22Rv1 (cell line): Measurements from ENCODE around the gene IGF1R.

Experiments used
- H3K27ac ChIP-seq: fragments of 450-650 bp; 2 replicates; pipeline ENCODE4 v1.5.1; 2017
- ZFX ChIP-seq: fragments of 450-650 bp; IDR thresholded peaks from 2 replicates; pipeline ENCODE4 v1.6.1; 2017; ENCODE audit warnings: antibody characterized with exemption, borderline replicate concordance
- TF ChIP-seq, protein P1 (sequence below): fragments of 450-650 bp; IDR thresholded peaks from 2 replicates; pipeline ENCODE4 v1.5.1; 2017; ENCODE audit warnings: mild to moderate bottlenecking

Gene IGF1R

DNA sequence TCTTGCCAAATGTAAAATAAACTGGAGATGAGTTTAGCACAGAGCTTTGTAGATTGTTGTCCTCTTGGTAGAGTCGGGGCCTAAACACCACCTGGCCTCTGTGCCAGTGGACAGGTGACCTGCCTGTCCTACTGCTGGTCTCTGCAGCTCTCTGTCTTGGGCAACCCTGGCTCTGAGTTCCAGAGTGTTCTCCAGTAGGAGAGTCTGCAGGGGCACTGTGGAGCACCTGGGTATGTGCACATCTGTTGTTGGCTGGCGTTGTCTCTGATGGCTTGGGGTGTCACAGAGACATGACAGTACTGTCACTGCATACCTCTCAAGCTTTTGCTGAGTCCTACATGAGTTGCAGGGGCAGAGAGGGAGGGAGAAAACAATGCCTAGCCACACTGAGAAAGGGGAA lies 112.6 kb downstream of the IGF1R start:
- no peak overlapping the region for H3K27ac ChIP-seq
- TF ChIP-seq ZFX: no peak
- TF ChIP-seq, protein P1, sequence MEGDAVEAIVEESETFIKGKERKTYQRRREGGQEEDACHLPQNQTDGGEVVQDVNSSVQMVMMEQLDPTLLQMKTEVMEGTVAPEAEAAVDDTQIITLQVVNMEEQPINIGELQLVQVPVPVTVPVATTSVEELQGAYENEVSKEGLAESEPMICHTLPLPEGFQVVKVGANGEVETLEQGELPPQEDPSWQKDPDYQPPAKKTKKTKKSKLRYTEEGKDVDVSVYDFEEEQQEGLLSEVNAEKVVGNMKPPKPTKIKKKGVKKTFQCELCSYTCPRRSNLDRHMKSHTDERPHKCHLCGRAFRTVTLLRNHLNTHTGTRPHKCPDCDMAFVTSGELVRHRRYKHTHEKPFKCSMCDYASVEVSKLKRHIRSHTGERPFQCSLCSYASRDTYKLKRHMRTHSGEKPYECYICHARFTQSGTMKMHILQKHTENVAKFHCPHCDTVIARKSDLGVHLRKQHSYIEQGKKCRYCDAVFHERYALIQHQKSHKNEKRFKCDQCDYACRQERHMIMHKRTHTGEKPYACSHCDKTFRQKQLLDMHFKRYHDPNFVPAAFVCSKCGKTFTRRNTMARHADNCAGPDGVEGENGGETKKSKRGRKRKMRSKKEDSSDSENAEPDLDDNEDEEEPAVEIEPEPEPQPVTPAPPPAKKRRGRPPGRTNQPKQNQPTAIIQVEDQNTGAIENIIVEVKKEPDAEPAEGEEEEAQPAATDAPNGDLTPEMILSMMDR: no peak

DNA sequence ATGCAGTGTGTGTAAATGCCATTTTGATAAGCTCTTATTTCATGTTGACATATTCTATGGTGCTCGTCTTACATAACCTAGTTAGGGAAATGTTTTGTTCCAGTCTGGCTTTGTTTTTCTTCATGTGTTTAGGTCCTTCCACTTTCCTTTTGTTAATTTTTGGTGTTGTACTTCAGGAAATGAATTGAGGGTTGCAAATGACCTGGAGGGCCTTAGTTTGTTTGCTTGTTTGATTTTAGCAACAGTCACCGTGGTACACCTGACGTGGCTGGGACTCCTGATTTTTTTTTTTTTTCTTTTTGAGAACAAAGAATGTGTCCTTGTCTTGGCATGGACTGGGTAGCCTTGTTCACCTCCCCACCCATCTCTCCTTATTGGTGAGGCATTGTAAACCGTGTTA lies 114.8 kb downstream of the IGF1R start:
- no peak overlapping the region for H3K27ac ChIP-seq
- TF ChIP-seq ZFX: no peak
- TF ChIP-seq, protein P1: no peak

DNA sequence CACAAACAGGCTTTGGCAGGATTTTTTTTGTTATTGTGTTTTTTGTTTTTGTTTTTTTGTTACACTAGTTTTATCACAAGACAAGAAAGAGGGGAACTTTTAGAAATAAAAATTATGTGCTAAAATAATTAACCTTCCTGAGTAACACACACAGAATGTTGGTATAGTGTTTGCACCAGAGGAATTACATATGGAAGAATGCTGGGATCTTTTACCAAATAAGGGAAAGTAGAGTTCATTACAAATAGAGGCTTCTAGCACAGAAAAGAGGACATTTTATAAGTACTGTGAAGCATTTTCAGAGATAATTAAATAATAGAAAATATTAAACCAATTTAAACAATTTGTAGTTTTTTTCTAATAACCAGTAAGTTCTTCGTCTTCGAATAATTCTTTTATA lies 116.0 kb downstream of the IGF1R start:
- H3K27ac ChIP-seq: no peak overlapping the region
- TF ChIP-seq, protein P1: no peak
- TF ChIP-seq ZFX: no peak

DNA sequence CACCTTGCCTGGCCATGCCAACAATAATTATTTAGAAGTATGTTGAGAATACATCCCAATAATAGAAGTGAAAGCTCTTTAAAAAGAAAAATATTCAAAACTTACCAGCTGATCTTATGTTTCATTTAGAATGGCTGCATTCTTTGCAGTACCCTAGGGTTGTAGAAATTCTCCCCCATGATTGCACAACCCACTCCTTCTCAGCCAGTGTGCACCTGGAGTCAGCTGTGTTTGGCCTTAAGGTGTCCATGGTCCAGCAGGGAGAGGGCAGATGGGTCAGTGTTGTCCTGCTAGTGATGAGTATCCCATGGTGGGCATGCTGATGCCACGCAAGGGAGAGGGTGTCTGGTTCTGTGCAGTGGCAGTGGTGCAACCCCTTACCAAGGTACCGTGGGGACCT lies 117.3 kb downstream of the IGF1R start:
- no peak overlapping the region for H3K27ac ChIP-seq
- TF ChIP-seq ZFX: no peak
- TF ChIP-seq, protein P1: no peak

DNA sequence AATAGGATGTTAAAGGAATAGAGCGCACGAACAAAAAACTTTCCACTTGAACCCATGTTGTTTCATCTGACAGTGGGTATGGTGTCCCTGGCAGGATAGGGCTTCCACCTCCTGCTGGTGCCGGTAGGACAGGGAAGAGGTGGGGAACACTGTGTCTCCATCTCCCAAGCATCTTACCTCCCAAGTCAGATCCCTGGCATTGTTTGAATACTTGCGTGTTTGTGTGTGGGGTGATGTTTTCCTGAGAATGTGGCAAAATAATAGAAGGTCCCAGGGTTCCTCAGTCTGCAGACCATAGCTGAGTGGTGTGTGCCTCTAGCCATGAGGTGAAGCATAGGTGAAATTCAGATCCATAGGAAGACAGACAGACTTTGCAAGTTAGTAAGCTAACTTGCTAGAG lies 119.4 kb downstream of the IGF1R start:
- TF ChIP-seq, protein P1: no peak
- TF ChIP-seq ZFX: no peak

DNA sequence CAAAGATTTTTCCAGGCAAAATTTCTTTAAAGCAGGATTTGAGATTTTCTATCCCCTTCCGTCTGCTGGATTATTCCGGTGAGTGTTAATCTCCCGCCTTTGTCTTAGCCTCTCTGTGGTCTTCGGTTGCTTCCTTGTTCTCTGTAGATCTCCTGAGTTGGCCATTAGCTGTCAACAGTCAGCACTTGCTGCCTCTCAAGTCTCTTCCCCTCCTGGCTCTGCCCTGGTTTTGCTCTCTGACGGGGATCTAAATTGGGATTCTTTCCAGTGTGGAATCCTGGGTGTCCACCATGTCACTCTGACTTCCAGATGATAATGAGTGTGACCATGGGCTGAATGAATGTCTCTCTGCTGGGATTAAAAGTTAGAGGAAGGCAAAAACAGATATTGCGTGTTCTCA lies 121.5 kb downstream of the IGF1R start:
- H3K27ac ChIP-seq: no peak overlapping the region

More for the DNA sequence above, 119.4 kb downstream of the IGF1R start:
- no peak overlapping the region for H3K27ac ChIP-seq

DNA sequence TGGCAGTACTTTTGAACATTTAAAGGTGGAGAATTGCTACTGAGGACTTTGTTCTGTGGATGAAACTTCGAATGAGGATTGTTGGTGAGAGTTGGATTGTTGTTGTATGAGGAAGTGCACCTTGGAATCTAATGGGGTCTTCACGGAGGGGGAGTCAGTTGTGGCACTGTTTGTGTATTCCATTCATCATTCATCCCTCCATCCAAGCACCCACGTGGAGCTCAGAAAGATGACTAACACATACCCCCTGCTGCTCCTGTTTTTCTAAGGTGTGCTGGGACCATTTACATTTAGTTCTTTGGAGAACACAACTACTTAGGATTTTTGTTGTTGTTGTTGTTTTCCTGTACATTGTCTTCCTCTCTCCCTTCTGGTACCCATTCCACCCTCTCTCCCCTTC lies 122.6 kb downstream of the IGF1R start:
- TF ChIP-seq ZFX: no peak
- TF ChIP-seq, protein P1: no peak
- H3K27ac ChIP-seq: no peak overlapping the region

More for the DNA sequence above, 121.5 kb downstream of the IGF1R start:
- TF ChIP-seq, protein P1: no peak
- no peak for TF ChIP-seq ZFX
